Measurements from ENCODE around the gene PAPOLA. TPM values are rescaled to one million over a fixed set of nuclear protein-coding genes. Genes with fewer than 3 reads are reported as not detected.

PAPOLA gene
- total and polyA plus RNA-seq, 2 experiments from 2014 or later = 97.7 to 151 TPM

DNA sequence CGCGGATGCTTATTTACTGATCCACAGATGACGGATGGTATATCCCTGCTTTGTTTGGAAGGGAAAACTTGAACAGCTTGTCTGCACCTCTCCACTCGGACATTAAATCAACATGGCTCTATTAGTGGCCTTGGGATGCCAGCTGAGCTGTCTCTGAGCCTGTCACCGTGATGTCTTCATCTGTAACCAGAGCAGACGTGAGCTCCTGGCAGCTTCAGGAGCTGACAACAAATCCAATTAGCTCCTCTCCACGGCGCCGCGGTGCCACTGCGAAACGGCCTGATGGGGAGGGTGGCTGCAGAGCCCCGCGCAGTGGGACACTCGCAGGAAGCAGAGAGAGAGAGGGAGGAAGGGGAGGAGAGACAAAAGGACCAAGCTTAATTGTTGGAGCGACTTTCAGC lies 112.3 kb downstream of the PAPOLA start:
- Histone ChIP-seq H3K9me3 (ENCODE audit: low read depth) (no peaks in the 10 kb centered on the region), H3K4me2 (no peak overlapping the region), H3K36me3 (replicated peaks; ENCODE audit: insufficient read depth, low read depth) (no peaks in the 10 kb centered on the region), H3K9me2 (replicated peaks; ENCODE audit: insufficient read depth) (no peaks in the 10 kb centered on the region), H2AFZ (no peak overlapping the region), H3K79me2 (no peaks in the 10 kb centered on the region), H3K4me3 (no peak overlapping the region), H3K27ac (no peak overlapping the region), H4K20me1 (ENCODE audit: insufficient read depth, poor library complexity, severe bottlenecking) (no peaks in the 10 kb centered on the region), H3K27me3 (peaks cover 3% of the 10 kb centered on the region), H3K4me1 (ENCODE audit: insufficient read depth) (no peaks in the 10 kb centered on the region)
- TF ChIP-seq, protein P1, sequence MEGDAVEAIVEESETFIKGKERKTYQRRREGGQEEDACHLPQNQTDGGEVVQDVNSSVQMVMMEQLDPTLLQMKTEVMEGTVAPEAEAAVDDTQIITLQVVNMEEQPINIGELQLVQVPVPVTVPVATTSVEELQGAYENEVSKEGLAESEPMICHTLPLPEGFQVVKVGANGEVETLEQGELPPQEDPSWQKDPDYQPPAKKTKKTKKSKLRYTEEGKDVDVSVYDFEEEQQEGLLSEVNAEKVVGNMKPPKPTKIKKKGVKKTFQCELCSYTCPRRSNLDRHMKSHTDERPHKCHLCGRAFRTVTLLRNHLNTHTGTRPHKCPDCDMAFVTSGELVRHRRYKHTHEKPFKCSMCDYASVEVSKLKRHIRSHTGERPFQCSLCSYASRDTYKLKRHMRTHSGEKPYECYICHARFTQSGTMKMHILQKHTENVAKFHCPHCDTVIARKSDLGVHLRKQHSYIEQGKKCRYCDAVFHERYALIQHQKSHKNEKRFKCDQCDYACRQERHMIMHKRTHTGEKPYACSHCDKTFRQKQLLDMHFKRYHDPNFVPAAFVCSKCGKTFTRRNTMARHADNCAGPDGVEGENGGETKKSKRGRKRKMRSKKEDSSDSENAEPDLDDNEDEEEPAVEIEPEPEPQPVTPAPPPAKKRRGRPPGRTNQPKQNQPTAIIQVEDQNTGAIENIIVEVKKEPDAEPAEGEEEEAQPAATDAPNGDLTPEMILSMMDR (IDR thresholded peaks at IDR 0.05; ENCODE audit: poor library complexity) = no peak
- TF ChIP-seq EZH2phosphoT487 (IDR thresholded peaks at IDR 0.05; ENCODE audit: low read depth, severe bottlenecking, unreplicated experiment) (no peak), EZH2 (IDR thresholded peaks at IDR 0.05; ENCODE audit: borderline replicate concordance) (no peak)
- WGBS (ENCODE audit: low lambda C conversion rate, missing lambda C conversion rate) = 84% methylated on average over 16 of the region's 16 CpGs
- DNase-seq (ENCODE audit: low spot score) = no peak

DNA sequence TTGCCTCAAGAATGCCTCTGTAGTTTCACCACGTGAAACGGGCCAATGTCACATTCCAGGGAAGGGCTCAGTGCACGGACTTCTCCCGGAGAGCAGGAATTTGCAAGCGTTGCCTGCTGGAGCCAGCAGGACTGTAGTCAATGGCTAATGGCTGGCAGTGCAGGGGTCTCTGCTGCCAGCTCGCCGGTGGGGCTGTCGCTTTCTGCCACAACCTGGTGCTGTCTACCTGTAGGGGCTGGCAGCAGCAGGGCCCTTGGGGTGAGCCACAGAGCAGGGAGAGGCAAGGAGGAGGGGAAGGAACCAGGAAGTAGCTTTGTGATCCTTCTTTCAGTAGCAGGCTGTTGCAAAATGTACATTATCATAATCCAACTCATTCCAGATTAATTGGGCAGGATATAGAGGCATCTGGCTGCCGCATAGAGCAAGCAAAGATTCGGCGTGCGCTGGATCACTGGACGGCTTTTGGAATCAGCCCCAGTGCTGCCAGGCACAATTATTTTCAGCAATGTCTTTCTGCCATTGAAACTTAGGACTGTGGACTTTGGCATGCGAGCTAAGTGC lies 114.1 kb downstream of the PAPOLA start:
- Histone ChIP-seq H3K27ac (no peak overlapping the region), H3K9me2 (replicated peaks; ENCODE audit: insufficient read depth) (no peaks in the 10 kb centered on the region), H4K20me1 (ENCODE audit: insufficient read depth, poor library complexity, severe bottlenecking) (no peaks in the 10 kb centered on the region), H3K4me3 (no peak overlapping the region), H3K9me3 (ENCODE audit: low read depth) (no peaks in the 10 kb centered on the region), H3K36me3 (replicated peaks; ENCODE audit: insufficient read depth, low read depth) (no peaks in the 10 kb centered on the region), H3K79me2 (no peaks in the 10 kb centered on the region), H2AFZ (no peak overlapping the region), H3K27me3 (peaks cover 3% of the 10 kb centered on the region), H3K4me1 (ENCODE audit: insufficient read depth) (no peaks in the 10 kb centered on the region), H3K4me2 (no peak overlapping the region)
- DNase-seq (ENCODE audit: low spot score) = no peak
- TF ChIP-seq, protein P1 (IDR thresholded peaks at IDR 0.05; ENCODE audit: poor library complexity) = no peak
- TF ChIP-seq EZH2 (IDR thresholded peaks at IDR 0.05; ENCODE audit: borderline replicate concordance) = no peak
- no peak for TF ChIP-seq EZH2phosphoT487 (IDR thresholded peaks at IDR 0.05; ENCODE audit: low read depth, severe bottlenecking, unreplicated experiment)
- WGBS (ENCODE audit: low lambda C conversion rate, missing lambda C conversion rate) = 73% methylated on average over 14 of the region's 14 CpGs

Other genes with a start within 250 kb of the PAPOLA start
- gene BDKRB1, start 246.2 kb upstream of the PAPOLA start, total RNA-seq = 11.9 and 15.3 TPM in 2 replicates
- 33.0 and 48.6 TPM in 2 replicates for gene BDKRB1, start 246.2 kb upstream of the PAPOLA start, polyA plus RNA-seq
- gene ATG2B, start 139.0 kb upstream of the PAPOLA start, total RNA-seq = 20.4 and 22.2 TPM in 2 replicates
- gene ATG2B, start 139.0 kb upstream of the PAPOLA start, polyA plus RNA-seq = 3.3 and 5.3 TPM in 2 replicates
- 46.6 and 52.5 TPM in 2 replicates for gene GSKIP, start 138.9 kb upstream of the PAPOLA start, total RNA-seq
- gene GSKIP, start 138.9 kb upstream of the PAPOLA start, polyA plus RNA-seq = 32.6 and 34.0 TPM in 2 replicates
- 4.2 and 6.0 TPM in 2 replicates for gene AK7, start 110.3 kb upstream of the PAPOLA start, total RNA-seq
- gene AK7, start 110.3 kb upstream of the PAPOLA start, polyA plus RNA-seq = 1.6 and 2.7 TPM in 2 replicates